Tibial nerve (tissue), 4 donors: ENCODE data around the gene SELENOS.

Experiments
- CTCF ChIP-seq, 5 experiments: fragments of 200-600 bp in 3 of 5; fragments of 450-650 bp in 2 of 5; sonication (generic) in 3 of 5; IDR thresholded peaks; one replicate each; pipeline ENCODE4 v1.5.1; 2016 to 2019; ENCODE audit warnings: antibody characterized with exemption in 5 of 5, mild to moderate bottlenecking in 3 of 5, moderate library complexity in 2 of 5
- EP300 ChIP-seq, 2 donors: sonication (generic); formaldehyde crosslinking; IDR thresholded peaks; one replicate each; pipeline ENCODE4 v1.6.1; 2017; ENCODE audit warnings: antibody characterized with exemption in 2 of 2, mild to moderate bottlenecking in 1 of 2
- POLR2A ChIP-seq, 2 donors: fragments of 450-650 bp; IDR thresholded peaks; one replicate each; pipeline ENCODE4 v1.6.1; 2017; ENCODE audit warnings: antibody characterized with exemption in 2 of 2, mild to moderate bottlenecking in 2 of 2, moderate library complexity in 2 of 2

GRCh38 chr15:101264911-101265641 is 12.2 kb downstream of the SELENOS start:
- TF ChIP-seq CTCF (IDR thresholded peaks at IDR 0.05), result no peak
- no peak for TF ChIP-seq POLR2A (IDR thresholded peaks at IDR 0.05)
- peak in 1 of 2 donors; percentile 57 for TF ChIP-seq EP300 (IDR thresholded peaks at IDR 0.05)
